DND-41 (cell line): Measurements from ENCODE around the gene AMPD2.
A peak's percentile ranks its signal among the peaks of the same experiment; 100 is the strongest.

ENCODE experiments used
- ATAC-seq: fragments of 200-7000 bp; cut with Tn5 transposase; 3 replicates; pipeline ENCODE4 v1.9.1; 2021; ENCODE audit warnings: low read depth; ENCODE audit not compliant: insufficient read depth
- DNase-seq: peaks from one replicate; pipeline ENCODE4 v3.0.0-alpha.2; 2020
- H2AFZ ChIP-seq: 2 replicates; pipeline ENCODE4 v1.6.0; 2012; ENCODE audit warnings: low read depth, low read length
- H3K27ac ChIP-seq: 2 replicates; pipeline ENCODE4 v1.5.1; 2012; ENCODE audit warnings: low read length, inconsistent platforms
- H3K27me3 ChIP-seq: fragments of 200-600 bp; sonication (generic); 2 replicates; pipeline ENCODE4 v1.6.0; 2012; ENCODE audit warnings: low read length, mild to moderate bottlenecking, inconsistent platforms; ENCODE audit not compliant: insufficient read depth, poor library complexity
- H3K36me3 ChIP-seq: 2 replicates; pipeline ENCODE4 v1.5.1; 2012; ENCODE audit warnings: low read length, inconsistent platforms; ENCODE audit not compliant: insufficient read depth
- H3K4me1 ChIP-seq: 2 replicates; pipeline ENCODE4 v1.5.1; 2012; ENCODE audit warnings: mild to moderate bottlenecking, low read length; ENCODE audit not compliant: insufficient read depth
- H3K4me2 ChIP-seq: 2 replicates; pipeline ENCODE4 v1.6.0; 2012; ENCODE audit warnings: mild to moderate bottlenecking, moderate library complexity, low read length, inconsistent platforms; ENCODE audit not compliant: insufficient read depth
- H3K4me3 ChIP-seq, 2 experiments: fragments of 200-600 bp in 1 of 2; shearing (Covaris generic) in 1 of 2; 2 replicates each; pipeline ENCODE4 v1.5.1; 2012 to 2016; ENCODE audit warnings: inconsistent platforms in 2 of 2, low read length in 2 of 2, mild to moderate bottlenecking in 2 of 2, low read depth in 1 of 2, moderate library complexity in 1 of 2
- H3K79me2 ChIP-seq: 2 replicates; pipeline ENCODE4 v1.6.0; 2012; ENCODE audit warnings: low read length, inconsistent platforms; ENCODE audit not compliant: insufficient read depth
- H3K9ac ChIP-seq: 2 replicates; pipeline ENCODE4 v1.6.0; 2012; ENCODE audit warnings: low read depth, mild to moderate bottlenecking, inconsistent platforms, low read length, moderate library complexity
- H3K9me3 ChIP-seq: 2 replicates; pipeline ENCODE4 v1.5.1; 2012; ENCODE audit warnings: low read length, moderate library complexity, mild to moderate bottlenecking, inconsistent platforms; ENCODE audit not compliant: insufficient read depth, severe bottlenecking
- H4K20me1 ChIP-seq: 2 replicates; pipeline ENCODE4 v1.6.0; 2012; ENCODE audit warnings: low read length; ENCODE audit not compliant: insufficient read depth
- CTCF ChIP-seq: IDR thresholded peaks from 2 replicates; pipeline ENCODE4 v1.5.1; 2012; ENCODE audit warnings: borderline replicate concordance, low read length, moderate library complexity, mild to moderate bottlenecking; ENCODE audit not compliant: poor library complexity, severe bottlenecking; ENCODE audit errors: extremely low read depth
- EZH2 ChIP-seq: IDR thresholded peaks from 3 replicates; pipeline ENCODE4 v1.6.1; 2012; ENCODE audit warnings: borderline replicate concordance, low read depth, mild to moderate bottlenecking, moderate library complexity, low read length, inconsistent platforms; ENCODE audit not compliant: severe bottlenecking

The AMPD2 gene

DNA sequence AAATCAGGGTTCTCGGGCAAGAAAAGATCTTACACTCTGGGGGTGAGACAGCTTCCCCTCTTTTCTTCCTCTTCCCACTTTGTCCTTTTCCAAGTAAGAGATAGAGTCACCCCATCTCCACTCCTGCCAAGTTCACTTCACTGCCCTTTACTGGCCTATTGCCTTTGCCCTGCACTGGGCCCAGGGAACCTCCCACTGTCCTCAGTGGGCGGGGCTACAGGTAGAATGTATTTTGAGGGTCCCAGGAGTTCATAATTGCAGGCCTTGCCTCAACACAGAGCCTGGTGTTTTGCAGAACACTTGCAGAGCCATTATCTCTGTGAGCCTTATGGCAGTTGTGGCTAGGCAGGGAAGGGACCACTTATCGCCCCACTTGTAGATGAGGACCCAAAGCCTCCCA is 3.3 kb downstream of the AMPD2 start:
- Histone ChIP-seq H3K79me2 (peaks cover 44% of the 10 kb centered on the region), H4K20me1 (peaks cover 16% of the 10 kb centered on the region; the same call in 1 of the 2 replicates)

DNA sequence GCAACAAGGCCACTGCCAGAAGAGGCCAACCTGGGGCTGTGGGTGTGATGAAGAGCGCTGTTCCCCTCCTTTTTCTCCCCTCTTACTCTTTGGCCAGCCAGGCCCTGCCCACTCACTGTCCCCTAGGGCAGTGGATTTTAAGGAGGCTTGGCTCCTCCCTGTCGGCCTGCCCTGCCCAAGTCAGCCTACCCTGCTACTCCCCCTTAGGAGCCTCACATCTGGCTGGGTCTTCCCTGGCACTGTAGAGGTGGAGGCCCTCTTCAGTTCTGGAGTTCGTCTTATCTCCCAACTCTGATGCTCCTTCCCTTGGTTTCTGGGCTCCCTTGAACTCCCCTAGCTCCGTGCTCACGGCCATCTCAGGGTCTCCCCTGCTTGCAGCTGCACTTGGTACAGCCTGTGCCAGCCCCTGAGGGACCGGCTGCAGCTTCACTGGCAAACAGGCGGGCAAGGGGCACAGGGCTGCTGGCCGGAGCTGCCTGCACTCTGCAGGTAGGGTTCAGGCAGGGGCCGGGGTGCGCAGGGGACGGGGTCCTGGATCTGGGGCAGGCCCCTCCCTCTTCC is 4.0 kb downstream of the AMPD2 start:
- no peak overlapping the region for H2AFZ ChIP-seq
- H3K9me3 ChIP-seq = no peaks in the 10 kb centered on the region
- no peaks in the 10 kb centered on the region for H3K27me3 ChIP-seq
- no peak overlapping the region; the same call in 1 of the 2 replicates for H3K9ac ChIP-seq
- H4K20me1 ChIP-seq = peaks cover 16% of the 10 kb centered on the region; the same call in 1 of the 2 replicates
- H3K36me3 ChIP-seq = peaks cover 23% of the 10 kb centered on the region
- peak overlapping the region; percentile 10; the same call in 1 of the 2 replicates for H3K27ac ChIP-seq
- peaks cover 44% of the 10 kb centered on the region for H3K79me2 ChIP-seq
- no peak for TF ChIP-seq CTCF
- peaks cover 40% of the 10 kb centered on the region for H3K4me1 ChIP-seq
- ATAC-seq (no peak), DNase-seq (peak; percentile 33)
- H3K4me2 ChIP-seq = no peak overlapping the region
- no peak overlapping the region for H3K4me3 ChIP-seq

More for the DNA sequence above, 3.3 kb downstream of the AMPD2 start:
- ATAC-seq = no peak
- H3K9me3 ChIP-seq = no peaks in the 10 kb centered on the region
- no peaks in the 10 kb centered on the region for H3K27me3 ChIP-seq
- TF ChIP-seq EZH2 (no peak), CTCF (no peak)
- no peak overlapping the region for H3K4me3 ChIP-seq
- H3K4me2 ChIP-seq = no peak overlapping the region
- no peak overlapping the region for H3K9ac ChIP-seq
- no peak overlapping the region for H2AFZ ChIP-seq
- H3K27ac ChIP-seq = no peak overlapping the region
- no peak for DNase-seq
- H3K4me1 ChIP-seq = peaks cover 41% of the 10 kb centered on the region
- H3K36me3 ChIP-seq = peaks cover 15% of the 10 kb centered on the region

GRCh38 chr1:109624201-109625010 is 4.8 kb downstream of the AMPD2 start:
- DNase-seq (peak; percentile 47), ATAC-seq (no peak)
- Histone ChIP-seq H3K4me1 (peaks cover 33% of the 10 kb centered on the region), H3K9ac (no peak overlapping the region), H3K27me3 (no peaks in the 10 kb centered on the region), H4K20me1 (peaks cover 16% of the 10 kb centered on the region; the same call in 1 of the 2 replicates), H3K79me2 (peaks cover 44% of the 10 kb centered on the region), H3K36me3 (peaks cover 30% of the 10 kb centered on the region), H2AFZ (no peak overlapping the region), H3K4me2 (no peak overlapping the region), H3K9me3 (no peaks in the 10 kb centered on the region), H3K27ac (0 out of 2 replicates have a peak overlapping the region, but pooled peaks have one; percentile 7), H3K4me3 (no peak overlapping the region)
- TF ChIP-seq EZH2 (no peak), CTCF (no peak)
